HG03066 (cell line): ENCODE data around the gene OR51B5.
"Not testable (repeated sequence)": the region's sequence is repeated elsewhere in the genome, so short reads cannot be mapped to it uniquely, and the experiment has no call there.

Experiments
- ATAC-seq: cut with Tn5 transposase; IDR thresholded peaks from one replicate; pipeline ENCODE4 v1.9.1; 2021; ENCODE audit warnings: low read depth; ENCODE audit not compliant: unreplicated experiment

The OR51B5 gene

GRCh38 chr11:5337253-5337652 is 6.1 kb downstream of the OR51B5 start:
- ATAC-seq: not testable (repeated sequence)

DNA sequence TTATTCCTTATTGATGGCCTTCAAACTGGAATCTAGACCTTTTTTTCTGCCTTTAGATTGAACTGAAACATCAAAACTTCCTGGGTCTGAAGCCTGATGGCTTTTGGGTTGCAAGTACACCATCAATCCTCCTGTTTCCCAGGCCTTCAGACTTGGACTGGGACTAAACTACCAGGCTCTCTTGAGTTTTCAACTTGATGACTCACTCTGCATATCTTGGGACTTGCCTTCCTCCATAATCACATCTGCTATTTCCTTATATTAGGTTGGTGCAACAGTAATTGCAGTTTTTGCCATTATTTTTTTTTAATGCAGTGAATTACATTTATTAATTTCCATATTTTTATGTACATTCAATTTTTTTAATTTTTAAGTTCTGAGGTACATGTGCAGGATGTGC is 7.0 kb downstream of the OR51B5 start:
- ATAC-seq: no peak

DNA sequence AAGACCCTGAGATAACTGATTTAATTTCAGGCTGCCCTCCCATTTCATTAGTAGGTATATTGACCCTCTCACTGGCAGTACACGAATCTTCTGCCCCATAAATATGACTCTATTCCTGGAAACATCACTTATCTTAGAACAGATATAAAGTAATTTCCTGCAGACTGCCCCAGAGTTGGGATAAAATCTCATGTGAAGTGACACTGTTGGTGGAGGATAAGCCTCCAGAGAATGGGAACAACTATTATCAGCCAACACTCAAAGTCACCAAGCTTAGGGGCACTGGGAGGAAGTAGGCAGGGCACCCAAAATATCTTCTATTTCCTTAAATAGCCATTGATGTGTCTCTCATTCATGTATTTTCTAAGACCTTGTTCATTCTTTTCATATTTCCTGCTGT is 8.2 kb downstream of the OR51B5 start:
- ATAC-seq: no peak

- ATAC-seq: no peak
These were observed 19.1 kb downstream of the OR51B5 start, which contains the start of gene OR51B2 for GRCh38 chr11:5324197-5324596. Gene OR51B2 (minus strand): TSS chr11:5324297. CDS start chr11:5324297, 0 bp downstream.

DNA sequence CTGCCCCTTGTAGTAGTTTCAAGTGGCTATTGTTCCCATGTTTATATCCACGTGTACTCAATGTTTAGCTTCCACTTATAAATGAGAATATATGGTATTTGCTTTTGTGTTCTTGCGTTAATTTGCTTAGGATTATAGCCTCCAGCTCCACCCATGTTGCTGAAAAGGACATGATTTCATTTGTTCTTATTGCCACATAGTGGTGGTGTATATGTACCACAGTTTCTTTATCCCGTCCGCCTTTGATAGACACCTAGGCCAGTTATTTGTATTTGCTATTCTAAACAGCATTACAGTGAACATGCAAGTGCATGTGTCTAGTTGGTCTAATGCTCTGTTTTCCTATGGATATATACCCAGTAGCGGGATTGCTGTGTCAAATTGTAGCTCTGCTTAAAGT is 26.0 kb downstream of the OR51B5 start:
- ATAC-seq: no peak

DNA sequence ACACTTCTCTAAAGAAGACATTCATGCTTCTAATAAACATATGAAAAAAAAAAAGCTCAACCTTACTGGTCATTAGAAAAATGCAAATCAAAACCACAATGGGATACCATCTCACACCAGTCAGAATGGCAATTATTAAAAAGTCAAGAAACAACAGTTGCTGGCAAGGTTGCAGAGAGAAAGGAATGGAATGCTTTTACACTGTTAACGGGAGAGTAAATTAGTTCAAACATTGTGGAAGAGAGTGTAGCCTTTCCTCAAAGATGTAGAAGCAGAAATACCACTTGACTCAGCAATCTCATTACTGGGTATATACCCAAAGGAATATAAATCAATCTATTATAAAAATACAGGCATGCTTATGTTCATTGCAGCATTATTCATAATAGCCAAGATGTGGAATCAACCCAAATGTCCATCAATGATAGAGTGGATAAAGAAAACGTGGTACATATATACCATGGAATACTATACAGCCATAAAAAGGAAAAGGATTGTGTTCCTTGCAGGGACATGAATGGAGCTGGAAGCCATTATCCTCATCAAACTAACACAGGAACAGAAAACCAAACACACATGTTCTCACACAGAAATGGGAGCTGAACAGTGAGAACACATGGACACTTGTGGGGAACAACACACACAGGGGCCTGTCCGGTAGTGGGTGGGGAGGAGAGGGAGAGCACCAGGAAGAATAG is 29.8 kb downstream of the OR51B5 start:
- not testable (repeated sequence) for ATAC-seq

DNA sequence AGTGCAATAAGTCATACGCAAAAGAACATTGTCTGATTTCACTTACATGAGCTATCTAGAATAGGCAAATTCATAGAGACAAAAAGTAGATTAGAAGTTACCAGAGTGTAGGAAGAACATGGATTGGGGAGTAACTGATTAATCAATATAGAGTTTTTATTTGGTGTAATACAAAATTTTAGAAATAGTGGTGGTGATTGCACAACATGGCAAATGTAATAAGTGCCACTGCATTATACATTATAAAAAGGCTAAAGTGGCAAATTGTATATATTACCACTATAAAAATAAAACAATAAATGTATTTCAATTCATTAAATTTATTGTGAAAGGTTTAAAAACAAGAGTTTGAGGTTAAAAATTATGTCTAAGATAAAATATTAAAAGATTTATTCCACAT is 32.9 kb downstream of the OR51B5 start:
- ATAC-seq: no peak

DNA sequence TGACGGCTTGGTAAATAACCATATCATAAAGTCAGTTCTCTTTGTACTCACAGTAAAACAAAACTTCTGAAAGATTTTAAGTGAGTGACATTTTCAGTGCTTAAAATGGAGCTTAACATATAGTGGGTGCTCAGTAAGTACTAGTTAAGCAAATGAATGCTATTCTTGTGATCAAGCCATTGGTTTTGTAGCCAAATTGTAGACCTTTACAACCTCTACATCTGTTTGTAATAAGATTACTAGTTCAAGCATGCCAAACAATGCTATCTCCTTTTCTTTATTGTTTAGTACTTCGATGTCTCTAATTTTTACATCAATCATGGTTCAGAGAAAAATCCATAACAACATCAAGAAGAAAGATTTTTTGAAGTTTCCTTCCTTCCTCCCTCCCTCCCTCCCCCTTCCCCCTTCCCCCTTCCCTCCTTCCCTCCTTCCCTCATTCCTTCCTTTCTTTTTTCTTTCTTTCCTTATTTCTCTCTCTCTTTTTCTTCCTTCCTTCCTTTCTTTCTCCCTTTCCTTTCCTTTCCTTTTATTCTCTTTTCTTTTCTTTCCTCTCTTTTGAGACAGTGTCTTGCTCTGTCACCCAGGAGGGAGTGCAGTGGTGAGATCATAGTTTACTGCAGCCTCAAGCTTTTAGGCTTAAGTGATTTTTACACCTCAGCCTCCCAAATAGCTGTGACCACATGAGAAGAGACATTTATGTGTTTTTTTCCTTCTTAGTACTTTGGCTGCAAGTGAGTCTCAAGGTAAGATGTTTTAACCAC is 35.9 kb downstream of the OR51B5 start:
- no peak for ATAC-seq

- ATAC-seq: no peak
These were observed 39.3 kb downstream of the OR51B5 start for GRCh38 chr11:5304046-5304445.

- ATAC-seq: no peak
These were observed 39.7 kb downstream of the OR51B5 start for GRCh38 chr11:5303626-5304025.

DNA sequence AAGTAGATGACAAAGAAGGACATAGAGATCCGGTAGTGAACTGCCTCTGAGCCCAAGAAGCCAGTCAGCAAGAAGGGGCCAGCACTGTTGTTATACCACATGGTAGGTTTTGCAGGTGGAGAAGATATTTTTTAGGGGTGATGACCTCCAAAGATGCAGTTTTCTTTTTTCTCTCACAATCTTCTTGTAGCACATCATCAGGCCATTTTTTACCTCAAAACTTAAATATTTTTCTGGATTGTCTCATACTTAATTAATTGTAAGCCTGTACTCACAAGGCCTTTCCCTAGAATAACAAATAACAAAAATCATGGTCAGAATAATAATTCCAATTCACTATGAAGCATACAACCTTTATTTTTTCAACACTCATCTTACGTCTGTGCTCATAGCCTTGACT is 41.5 kb downstream of the OR51B5 start, which contains the start of gene OR51B4:
Gene OR51B4, minus strand, starts transcription at position 101 of the 400 bp plus-strand sequence. Its CDS starts 0 bp downstream, at position 101.
- ATAC-seq: no peak

- no peak for ATAC-seq
These were observed 43.1 kb downstream of the OR51B5 start for GRCh38 chr11:5300251-5300650.

DNA sequence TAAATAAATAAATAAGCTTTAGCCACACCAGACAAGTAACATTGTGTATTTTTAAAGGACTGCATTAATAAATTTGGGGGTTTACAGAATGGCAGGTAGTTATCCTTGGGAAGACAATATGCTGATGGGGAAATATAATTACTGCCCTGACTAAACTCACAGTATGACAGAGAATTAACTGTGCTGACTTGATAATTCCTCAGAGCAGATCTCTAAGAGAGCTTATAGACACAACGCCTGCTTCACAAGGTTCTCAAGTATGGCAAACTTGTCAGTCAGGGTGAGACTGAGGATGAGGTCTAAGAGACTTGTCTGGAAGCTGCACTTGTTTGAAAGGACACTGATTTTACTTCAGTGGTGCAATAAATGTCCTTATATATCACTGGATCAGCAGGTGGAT is 44.9 kb downstream of the OR51B5 start:
- no peak for ATAC-seq

DNA sequence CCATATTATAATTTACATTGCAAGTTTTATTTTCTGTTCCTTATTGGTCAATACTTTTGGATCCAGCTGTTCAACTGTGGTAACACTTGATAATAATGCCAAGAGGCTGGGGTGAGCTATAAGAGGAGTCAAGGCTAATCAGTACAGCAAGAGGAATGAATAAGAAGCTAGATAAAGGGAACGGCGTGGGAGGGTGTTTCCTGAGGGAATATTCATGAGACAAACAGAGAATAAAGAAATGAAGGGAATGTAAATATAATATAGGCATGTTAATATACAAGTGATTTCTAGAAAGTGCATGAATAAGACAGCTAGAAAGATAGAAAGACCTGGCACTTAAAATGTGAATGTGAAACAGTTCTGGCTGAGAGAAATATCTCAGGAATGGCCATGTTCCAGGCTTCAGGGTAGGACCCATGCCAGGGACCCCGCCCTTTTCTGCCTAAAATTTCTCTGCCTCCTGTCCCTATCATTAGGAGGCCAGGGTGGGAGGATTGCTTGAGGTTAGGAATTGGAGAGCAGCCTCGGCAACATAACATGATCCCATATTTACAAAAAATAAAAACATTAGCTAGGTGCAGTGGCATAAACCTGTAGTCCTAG is 45.5 kb downstream of the OR51B5 start:
- no peak for ATAC-seq

DNA sequence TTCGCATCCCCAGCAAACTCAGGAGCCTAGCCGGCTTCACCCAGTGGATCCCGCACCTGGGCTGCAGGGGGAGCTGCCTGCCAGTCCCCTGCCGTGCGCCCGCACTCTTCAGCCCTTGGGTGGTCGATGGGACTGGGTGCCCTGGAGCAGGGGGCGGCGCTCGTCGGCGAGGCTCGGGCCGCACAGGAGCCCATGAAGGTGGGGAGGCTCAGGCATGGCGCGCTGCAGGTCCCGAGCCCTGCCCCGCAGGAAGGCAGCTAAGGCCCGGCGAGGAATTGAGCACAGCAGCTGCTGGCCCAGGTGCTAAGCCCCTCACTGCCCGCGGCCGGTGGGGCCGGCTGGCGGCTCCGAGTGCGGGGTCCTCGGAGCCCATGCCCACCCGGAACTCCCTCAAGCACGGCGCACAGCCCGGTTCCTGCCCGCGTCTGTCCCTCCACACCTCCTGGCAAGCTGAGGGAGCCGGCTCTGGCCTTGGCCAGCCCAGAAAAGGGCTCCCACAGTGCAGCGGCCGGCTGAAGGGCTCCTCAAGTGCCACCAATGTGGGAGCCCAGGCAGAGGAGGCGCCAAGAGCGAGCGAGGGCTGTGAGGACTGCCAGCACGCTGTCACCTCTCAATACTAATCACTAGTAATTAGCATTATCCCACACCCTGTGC is 48.9 kb downstream of the OR51B5 start:
- ATAC-seq: not testable (repeated sequence)

DNA sequence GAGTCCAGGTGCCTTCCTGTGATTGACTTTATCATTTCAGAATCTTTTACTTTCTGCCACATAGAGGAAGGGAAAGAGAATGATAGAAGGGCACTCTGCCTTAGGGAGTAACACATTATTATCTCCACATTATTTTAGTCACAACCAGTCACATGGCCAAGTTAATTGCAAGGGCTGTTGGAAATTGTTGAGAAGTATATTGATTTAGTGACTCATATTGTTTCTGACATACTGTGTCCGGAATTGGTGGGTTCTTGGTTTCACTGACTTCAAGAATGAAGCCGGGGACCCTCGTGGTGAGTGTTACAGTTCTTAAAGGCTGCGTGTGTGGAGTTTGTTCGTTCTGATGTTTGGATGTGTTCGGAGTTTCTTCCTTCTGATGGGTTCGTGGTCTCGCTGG is 50.3 kb downstream of the OR51B5 start:
- no peak for ATAC-seq
